Medulla oblongata (tissue), 1 donor: Measurements from ENCODE around the gene CACNA2D3.

Experiments used
- DNase-seq: peaks from one replicate; pipeline ENCODE4 v3.0.0-alpha.2; 2015; ENCODE audit errors: extremely low spot score

CACNA2D3 gene

DNA sequence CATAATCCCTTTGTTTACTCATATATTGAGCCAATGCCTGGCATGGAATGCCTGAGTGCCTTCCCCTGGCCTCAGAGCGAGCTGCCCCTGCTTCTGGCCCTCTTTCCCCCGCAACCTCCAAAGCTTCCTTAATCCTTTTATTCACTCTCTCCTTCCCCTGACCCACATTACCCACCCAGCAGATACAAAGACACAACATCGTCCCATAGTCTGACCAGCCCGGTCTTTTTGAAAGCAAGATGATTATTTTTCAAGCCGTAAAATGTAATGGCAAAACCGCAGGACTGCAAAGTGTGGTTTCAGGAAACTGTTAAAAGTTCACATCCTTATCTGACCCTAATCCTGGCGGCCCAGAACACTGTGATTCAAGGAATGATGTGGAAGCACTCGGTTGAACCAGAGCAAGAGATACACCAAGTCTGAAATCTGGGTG is 883.9 kb downstream of the CACNA2D3 start:
- no peak for DNase-seq

DNA sequence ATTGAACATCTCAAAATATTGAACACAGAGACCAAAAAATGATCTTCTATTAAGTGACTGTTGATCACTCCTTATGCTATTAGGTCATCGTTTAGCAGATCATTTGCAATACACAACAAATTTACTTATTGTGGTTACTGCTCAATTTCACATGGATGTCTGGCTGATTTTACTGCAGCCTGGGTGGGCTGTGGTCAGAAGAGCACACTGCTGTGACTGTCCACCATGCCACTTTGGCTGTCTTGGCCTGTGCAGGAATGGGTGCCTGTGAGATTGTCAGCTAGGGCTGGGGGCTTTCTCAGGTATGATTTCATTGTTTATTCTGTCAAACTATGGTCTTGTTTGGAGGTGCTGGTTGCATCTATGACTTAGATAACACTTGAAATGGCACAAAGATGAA is 885.6 kb downstream of the CACNA2D3 start:
- DNase-seq, result no peak

DNA sequence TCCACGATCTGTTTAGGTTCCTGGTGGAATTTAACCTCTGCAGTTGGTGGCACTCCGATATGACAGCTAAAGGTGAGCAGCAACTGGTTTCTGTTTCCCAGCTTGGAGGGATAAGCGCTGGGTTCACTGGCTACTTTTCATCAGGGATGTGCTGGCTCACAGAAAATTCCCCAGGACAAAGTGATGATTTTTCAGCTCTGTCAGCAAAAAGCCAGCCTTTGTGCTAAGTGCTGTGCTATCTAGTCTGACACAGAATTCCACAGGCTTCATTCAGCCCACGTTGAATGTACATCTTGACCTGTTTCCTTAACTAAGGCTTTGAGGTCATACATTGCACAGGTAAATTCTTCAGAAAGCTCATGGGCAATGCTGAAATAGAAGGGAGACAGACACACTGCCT is 887.0 kb downstream of the CACNA2D3 start:
- no peak for DNase-seq

DNA sequence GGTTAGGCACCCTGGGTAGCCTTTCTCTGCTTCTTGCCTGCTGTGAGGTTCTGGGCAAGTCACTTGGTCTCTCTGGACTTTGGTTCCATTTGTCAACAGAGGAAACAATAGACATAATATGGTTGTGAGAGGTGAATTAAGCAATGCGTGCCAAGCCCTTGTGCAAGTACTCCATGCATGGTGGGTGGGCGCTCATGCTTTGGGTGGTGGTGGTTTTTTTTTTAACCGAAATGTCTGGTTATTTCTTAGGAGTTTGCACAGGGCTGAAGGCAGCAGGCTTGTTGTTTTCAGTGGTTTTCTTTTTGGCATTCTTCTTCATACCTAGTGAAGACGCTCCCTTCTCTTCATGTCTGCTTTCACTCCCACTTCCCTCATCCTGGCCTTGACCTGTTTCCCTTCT is 889.7 kb downstream of the CACNA2D3 start:
- DNase-seq, result no peak

DNA sequence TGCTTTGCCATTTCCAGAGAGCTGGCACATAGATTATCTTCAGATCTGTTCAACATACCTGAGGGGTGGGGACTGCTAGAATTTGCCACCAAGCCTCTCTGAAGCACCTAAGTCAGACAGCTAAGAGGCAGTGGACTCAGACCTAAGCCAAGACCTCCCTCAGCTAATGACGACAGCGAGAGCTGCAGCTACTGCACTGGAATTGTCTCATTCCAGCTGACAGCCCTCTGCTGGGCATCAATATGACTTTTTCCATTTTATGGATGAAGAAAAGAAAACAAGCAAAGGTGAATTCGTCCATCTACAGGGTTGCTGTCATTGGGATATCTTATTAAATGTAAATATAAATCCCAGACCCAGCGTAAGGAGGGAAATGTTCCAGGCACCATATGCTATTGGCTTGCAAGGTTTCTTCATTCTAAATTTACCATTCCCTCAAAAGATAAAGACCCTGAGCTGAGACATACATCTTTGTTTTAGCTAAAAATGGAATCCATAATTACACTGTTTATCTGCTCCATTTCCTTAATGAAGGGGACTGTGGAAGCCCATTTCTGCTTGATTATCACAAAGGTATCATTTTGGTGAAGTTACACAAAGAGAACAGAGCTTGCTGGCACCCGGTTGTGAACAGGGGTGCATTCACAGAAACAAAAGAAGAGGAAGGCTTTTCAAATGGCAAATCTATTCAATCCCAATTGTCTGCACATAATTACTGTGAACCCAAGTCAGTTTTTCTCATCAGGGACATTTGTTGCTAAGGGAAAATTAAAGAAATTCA is 891.0 kb downstream of the CACNA2D3 start:
- peak; percentile 59 for DNase-seq

DNA sequence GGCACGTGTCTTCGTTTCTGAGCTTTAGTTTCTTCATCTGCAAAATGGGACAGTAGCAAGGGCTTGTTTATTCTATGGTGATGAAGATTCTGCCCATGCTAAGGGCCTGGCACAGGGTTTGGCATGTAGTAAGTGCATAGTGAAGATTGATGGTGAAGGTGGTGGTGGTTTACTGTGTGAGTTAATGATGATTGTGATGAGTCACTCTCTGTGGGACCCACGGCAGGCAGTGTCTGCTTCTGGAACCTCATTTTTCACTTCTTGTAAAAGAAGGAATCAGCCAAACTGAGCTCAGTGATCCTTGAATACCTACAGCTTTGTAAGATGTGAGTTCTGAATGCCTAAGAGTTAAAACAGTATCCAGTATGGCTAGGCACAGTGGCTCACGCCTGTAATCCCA is 891.7 kb downstream of the CACNA2D3 start:
- DNase-seq, result no peak

DNA sequence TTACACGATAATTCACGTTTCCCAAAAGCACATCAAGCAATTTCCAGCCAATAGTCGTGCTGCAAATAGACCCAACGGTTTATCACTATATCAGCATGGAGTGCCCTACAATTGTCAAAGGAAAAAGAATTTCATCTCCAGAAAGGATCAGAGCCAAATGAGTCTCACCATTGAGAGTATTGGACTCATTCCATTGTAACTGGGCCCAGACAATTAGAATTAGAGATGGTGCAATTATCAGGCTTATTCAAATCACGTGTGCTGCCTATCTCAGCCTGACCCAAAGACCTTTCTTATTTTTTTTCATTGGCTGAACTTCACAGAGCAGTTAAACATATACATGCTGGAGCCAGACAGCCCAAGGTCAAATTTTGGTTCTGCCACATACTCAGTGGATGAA is 892.6 kb downstream of the CACNA2D3 start:
- no peak for DNase-seq

DNA sequence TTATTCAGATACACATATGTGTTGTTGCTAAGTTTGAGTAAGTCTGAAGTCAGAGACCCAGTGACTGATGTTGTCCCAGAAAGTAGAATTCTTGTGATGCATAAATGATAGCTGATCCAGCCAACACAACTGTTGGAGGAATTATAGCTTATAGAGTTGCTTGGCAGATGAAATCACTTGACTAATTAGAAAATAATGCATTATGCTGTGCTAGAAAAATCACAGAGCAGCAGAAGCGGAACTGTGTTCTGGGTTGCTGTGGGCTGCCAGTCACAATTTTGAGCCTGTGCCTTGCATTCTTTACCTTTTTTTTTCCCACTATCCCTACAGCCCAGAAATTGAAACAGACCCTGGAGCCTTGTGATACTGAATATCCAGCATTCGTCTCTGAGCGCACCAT is 895.5 kb downstream of the CACNA2D3 start:
- no peak for DNase-seq

DNA sequence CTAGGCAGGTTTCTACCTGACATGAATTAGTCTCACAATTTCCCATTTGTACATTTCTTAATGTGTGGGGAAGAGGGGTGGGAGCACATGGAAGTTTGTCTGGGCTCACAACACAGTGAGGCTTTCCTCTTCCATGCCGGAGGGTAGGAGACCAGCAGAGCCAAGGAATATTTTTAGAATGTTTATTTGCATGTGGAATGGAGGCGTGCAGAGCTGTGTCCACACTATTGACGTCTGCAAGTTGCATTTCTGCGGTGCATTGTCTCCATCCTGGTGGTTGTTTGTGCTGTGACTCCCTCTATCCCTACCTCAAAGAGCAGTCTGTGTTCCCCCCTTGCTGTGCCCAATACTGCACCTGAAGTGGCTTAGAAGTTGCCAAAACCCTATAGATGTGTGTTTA is 908.6 kb downstream of the CACNA2D3 start:
- no peak for DNase-seq

DNA sequence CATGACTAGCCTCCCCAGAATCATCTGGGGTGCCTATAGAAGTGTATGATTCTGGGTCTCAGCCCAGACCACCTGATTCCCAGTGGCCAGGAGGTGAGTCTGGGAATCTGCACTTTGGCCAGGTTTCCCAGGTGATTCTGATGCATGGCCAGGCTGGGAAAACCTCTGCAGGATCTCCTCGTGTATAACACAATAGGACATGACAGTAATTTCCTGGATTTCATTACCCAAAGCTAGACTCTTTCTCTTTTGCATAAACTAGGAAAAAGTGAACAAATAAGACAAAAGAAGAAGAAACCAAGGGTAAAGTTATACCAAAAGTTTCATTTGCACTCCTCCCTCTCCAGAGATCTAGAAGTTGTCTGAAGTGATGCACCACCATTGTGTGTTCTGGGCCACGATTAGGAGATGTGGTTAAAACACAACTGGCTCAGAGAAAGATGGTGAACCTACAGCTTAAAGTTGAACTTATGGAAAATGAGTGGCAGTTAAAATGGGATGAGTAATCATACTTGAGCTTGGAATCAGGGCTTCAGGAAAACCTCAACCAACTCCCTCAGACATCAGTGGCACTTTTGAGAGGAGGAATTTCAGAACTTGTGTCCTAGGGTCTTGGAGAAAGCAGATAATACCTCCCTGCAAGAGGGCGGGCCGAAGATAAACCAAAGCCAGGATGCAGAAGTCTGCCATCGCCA is 914.7 kb downstream of the CACNA2D3 start:
- no peak for DNase-seq

DNA sequence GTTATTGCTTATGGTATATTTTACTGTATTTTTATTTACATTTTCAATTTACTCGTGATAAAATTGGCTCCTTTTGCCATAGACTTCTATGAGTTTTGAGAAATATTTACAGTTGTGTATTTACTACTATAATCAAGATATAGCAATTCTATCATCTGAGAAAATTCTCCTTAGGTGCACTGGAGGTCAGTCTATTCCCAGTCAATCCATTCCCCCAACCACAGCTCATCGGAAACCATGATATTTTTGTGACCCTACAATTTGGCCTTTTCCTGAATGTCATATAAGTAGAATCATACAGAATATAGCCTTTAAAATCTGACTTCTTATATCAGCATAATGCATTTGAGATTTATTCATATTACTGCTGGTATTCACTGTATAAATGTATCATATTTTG is 920.2 kb downstream of the CACNA2D3 start:
- no peak for DNase-seq

DNA sequence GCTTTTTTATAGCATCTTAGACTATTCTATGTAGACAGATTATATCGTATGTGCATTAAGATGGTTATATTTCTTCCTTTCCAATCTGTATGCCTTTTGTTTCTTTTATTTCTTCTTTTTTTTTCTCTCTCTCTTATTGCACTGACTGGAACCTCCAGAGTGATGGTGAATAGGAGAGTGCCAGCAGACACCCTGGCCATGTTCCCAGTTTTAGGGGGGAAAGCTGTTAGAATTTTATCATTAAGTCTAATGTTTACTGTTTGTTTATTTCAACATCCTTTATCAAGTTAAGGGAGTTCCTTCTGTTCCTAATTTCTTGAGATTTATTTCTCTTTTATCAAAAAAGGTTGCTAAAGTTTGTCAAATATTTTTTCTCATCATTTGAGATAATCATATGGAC is 922.1 kb downstream of the CACNA2D3 start:
- no peak for DNase-seq

DNA sequence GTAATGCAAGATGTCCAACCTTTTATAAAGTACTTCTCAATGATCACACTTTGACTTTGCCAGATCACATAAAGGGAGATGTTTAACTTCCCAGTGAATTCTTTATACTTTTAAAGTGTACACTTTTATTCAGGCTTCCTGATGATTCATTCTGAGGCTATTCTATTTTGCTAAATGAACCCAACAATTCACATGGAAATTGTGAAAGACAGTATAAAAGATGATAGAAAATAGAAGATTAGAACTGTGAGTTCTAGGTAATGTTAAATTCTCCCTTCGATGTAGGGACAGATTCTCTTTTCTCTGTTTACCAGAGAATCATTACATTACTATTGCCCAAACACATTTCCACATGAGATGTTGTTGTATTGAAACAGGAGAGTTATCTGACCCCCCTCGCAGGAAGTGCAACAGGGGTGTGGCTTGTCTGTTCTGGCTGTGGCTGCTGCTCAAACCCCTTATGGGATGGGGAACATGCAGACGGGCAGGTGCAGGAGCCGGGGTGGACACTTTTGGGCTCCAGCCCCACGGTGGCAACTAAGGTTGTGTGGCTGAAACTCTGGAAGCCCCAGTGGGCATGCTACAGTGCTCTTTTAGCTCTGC is 936.8 kb downstream of the CACNA2D3 start:
- no peak for DNase-seq

DNA sequence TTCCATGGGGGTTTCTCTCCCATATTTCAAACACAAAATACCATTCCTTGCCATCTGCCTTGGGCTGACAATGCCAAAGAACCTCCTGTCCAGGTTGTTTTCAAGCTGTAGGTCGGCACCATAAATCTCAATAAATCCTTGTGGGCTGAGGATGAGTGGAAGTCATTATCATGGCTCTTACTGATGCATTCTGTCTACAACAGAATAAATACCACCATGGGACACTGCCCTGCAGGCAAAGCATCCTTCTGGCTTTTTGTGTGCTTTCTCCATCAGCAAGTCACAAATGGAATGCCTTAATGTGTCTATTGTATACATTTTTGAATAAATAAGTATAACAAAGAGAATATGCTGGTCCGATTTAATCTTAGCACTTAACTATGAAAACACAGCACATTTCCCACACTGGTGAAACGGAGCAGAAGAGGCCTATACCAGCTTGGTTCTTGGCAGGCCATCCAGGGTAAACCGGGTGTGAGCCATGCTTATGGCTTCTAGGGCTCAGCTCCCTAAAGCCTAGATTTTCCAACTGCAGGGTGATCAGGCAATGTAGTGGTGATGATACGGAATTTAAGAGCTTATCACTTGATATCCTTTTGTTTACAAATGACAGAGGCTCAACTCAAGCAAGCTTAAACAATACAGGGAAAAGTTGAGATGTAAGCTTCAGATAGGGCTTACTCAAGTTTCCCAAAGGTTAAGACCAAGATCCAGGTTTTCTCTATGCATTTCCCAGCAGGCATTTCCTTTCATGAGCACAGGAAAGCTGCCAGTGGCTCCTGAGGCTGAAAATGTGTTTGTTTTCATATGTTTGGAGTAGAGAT is 938.8 kb downstream of the CACNA2D3 start:
- DNase-seq, result no peak

DNA sequence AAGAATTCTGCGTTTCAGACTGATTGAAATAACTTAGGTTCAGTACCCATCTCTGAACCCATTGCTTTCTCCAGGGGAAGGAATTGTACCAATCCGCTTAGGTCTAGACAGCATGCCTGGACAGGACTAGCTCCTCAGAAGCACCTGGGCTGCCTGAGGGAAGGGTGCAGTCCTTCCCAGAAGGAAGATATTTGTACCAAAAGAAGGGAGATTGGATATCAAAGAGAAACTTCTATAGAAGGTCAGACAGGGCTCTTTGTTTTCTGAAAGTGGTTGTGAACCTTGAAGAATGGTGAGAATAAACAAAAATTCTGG is 939.3 kb downstream of the CACNA2D3 start:
- DNase-seq, result no peak

DNA sequence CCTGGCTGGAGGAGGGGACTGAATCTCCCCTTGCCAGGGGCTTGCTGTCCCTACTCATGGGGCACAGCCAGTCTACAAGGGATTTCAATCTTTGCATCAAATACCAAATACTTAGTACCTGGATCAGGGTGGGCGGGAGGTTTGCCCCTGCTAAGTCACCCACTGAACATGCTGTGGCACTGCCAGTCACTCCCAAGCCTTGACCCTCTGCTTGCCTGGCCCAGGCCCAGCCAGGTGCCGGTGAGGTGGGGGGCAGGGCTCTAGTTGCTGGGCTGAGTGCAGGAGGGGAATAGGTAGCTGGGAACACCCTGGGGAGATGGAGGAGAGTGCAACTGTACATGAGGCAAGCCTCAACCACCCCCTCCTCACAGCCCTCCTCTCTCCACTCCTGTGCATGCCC is 941.8 kb downstream of the CACNA2D3 start:
- DNase-seq, result no peak

DNA sequence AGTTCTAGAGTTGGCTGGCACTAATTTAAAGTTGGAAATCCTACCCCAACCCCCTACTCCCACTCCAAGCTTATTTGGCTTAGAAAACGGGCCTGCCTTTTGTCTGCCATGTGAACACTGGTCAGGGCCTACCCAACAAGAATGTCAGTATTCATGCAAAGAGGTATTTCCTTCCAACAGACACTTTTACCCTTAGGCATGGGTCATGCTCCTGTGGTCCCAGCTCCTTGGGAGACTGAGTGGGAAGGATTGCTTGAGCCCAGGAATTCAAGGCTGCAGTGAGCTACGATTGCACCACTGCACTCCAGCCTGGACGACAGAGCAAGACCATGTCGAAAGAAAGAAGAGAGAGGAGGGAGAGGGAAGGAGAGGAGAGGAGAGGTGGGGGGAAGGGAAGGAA is 943.0 kb downstream of the CACNA2D3 start:
- no peak for DNase-seq

DNA sequence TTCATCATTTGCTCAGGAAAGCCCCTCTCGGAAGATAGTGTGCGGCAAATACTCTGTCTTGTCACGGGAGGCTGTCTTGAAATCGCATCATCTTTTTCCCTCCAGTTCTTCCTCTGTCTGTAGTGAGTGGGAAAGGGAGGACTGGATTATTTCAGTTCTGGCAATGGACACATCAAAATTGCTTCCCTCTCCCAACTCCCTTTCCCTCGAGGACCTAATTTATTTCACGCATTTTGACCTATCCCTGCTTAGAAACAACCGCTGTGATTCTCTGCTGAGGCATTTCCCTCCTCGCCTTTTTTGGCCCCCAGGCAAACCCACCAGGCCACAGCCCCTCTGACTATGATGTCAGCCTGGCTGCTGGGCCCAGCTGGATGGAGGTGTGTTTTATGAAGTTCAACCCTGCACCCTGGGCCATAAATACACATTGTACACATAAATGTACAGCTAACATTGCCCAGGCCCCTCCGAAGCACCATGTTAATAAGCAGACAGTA is 944.2 kb downstream of the CACNA2D3 start:
- DNase-seq, result no peak

DNA sequence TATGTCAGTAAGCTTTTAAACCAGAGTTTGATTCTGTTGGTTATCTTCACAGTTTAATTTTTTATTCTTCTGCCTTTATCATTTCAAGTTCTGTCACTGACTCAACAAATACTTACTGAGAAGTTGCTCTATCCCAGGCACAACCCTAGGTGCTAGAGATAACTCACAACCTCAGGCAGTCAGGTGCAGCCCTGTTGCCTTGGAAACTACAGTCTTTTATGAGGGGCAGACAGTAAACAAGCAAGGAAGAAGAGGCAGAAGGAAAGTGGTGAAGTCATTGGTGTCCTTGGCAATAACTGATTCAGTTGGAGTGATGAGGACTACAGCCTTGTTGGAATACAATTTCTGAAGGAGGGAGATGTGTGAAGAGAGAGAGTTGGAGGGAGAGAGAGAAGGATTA is 947.6 kb downstream of the CACNA2D3 start:
- no peak for DNase-seq

DNA sequence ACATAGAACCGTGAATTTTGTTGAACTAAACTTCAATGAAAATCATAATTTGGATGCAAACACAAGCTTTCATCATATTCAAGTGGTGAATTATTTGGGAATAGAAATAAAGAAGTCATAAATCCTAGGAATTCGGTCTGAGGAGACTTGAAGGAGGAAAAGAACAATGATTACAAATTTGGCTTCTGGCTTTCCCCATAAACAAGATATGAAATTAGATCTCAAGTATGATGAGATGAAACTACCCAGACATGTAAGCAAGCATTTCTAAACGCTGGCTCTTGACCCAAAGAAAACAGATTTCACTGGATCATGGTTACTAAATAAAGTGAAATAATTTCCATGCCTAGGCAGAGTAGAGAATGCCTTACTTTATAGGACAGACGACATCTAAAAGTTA is 952.4 kb downstream of the CACNA2D3 start:
- DNase-seq, result no peak

DNA sequence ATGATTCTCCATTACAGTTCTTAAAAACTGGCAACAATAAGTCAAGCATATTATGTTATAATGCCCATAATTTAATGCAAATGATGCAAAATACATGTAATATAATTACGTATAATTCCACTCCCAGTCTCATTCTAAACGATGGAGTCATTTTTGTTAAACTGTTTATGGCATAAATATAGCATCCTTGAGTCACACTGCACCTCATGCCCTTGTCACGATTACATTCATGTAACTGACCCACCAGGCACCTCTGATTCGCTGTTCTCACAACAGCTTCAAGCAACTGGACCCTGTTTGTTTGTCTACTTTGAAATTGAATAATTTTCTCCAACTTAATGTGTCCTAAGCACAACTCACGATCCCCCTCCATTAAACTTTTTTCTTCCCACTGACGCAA is 953.5 kb downstream of the CACNA2D3 start:
- no peak for DNase-seq

DNA sequence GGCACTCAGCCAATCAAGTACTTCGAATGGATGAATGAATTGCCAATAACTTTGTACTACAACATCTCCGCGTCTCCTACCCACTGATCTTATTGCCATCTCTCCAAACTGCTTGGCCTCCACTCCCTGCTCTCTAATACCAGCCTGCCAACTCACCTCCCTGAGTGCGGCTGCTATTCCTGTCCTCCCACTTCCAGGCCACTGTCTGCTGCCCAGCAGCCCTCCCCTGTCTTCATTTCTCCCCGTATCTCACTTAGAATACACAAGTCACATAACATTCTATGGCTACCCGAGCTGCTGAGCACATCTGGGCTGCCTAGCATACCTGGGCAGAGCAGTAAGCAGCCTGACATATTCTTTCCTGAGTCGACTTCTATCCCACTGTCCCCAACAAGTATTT is 955.4 kb downstream of the CACNA2D3 start:
- DNase-seq, result no peak
